Skin of body (tissue), 2 donors: ENCODE data around the gene MCRIP2. TPM values are rescaled to one million over a fixed set of nuclear protein-coding genes. Genes with fewer than 3 reads are reported as not detected.

ENCODE experiments used
- DNase-seq: peaks from one replicate; lab custom pipeline; 2025; lab: John Stamatoyannopoulos, UW
- total RNA-seq: library from RNA; depleted of rRNA; stranded (reverse); fragments of >200 nt; gene quantifications from one replicate; pipeline ENCODE4 v1.2.3, GENCODE V29; 2014

Gene MCRIP2
- total RNA-seq, 1 donor from 2014 or later: 6.9 TPM

GRCh38 chr16:616733-617586, 24.7 kb upstream of the MCRIP2 start:
- DNase-seq: no peak

DNA sequence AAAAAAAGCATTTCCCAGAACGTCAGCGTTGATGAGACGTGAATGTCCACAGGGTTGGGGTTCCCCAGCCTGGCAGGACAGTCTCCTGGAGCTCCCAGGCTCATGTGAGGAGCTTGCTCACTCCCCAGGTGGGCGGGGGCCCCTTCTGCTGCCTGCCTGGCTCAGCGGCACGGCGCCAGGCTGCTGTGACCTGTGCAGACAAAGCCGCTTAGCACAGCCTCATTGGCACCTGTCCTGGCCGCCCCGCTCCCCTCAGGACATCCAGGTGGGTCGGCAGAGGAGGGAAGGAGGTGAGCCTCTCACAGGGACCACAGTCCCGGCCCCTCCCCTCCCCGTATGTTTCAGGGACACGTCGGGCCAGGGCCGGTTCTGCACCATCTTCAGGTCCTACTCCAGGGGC, 23.8 kb upstream of the MCRIP2 start:
- DNase-seq: no peak

DNA sequence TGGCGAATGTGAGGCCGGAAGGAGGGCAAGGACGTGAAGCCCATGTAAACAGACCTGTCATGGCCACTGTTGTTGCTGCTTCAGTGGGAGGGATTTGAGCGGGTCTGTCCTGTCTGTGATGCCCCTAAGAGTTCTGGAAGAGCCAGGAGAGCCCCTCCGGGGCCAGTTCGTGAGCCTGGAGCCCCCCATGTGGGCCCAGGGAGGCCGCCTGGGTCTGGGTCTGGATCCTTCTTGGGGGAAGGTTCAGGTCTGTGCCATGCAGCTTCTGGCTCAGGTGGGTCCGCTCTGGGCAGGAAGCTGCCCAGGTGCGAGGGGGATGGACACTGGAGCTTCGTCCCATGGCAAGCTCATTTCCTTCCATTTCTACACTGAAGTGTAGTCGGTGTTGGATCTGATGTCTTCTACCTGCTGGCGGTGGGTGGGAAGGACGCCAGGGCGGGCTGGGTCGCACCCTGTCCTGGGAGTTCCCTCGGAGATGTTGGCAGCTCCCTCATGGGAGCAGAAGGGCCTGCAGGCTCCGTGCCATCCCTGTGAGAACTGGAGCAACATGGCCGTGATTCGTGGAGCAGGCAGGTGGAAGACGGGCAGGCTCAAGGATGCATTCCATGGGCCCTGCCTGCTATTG, 22.0 kb upstream of the MCRIP2 start:
- DNase-seq: no peak

DNA sequence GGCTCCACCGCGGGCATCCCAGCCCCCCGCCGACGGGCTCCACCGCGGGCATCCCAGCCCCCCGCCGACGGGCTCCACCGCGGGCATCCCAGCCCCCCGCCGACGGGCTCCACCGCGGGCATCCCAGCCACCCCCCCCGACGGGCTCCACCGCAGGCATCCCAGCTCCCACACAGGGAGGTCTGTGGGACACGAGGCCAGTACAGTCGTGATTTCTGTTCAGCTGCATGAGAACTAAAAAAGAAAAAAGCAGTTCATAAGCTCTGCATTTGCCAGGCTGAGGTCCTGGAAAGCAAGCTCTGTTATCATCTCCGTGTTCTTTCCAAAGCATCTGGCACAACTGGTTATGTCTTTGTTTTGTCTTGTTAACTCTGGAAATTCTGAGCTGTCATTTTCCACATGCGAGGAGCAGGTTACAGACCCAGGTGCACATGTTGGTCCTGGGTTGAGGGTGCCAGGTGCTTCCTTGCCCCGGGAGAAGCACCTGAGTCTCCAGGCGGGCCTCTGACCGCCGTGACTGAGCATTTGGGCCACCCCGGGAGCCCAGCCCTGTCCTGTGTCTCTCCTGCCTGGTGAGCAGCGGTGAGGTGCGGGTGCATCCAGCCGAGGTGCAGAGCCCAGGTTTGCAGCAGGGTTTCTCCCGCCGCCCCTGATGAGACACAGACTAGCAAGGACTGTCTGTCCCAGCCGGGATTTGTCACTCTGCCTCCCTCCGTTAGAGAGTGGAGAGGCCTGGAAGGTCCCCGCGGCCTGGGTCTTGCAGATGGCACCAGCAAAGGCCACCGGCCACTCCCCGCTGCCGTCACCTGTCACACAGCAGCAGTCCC, 20.7 kb upstream of the MCRIP2 start:
- no peak for DNase-seq

- no peak for DNase-seq
Observed at GRCh38 chr16:621526-622105, 20.0 kb upstream of the MCRIP2 start.

DNA sequence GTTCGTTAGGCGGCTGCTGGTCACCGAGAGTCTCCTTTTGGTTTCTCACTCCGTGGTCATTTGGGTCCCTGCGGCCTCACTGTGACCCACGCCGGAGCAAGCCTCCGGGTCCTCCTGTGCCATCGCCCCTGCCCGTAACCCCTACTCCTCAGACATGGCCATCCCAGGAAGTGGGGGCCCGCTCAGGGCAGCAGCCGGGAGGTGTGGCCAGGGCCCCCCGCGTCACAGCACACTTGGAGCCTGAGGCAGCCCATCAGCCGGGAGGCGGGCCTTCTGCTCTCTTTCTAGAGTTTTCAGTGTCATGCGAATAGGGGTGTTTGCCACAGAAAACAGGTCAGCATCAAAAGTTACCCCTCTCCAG, 18.7 kb upstream of the MCRIP2 start:
- no peak for DNase-seq

DNA sequence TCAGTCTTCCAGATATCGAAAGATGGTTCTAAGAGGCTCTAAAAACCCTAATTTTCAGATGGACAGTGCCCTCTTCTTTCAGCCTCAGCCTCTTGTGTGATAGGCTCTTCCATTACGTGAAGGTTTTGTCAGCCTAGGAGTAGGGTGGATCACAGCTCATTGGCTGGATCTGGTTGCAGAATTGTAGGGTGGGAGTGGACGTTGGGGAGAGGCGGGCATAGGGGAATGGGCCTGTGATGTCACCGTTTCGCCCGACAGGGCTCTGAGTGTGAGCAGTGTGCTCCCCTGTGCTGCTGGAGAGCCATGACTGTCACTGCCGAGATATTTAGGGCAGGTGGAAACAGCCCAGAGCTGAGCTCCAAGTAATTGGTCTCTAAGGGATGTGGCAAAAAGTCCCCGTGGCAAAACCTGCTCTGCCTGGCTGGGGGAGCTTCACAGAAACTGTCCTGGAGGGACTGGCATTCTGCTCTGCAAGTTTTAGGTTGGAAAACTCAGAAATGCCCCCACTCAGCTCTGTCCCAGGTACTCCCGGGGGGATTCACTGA, 17.0 kb upstream of the MCRIP2 start:
- DNase-seq: no peak

DNA sequence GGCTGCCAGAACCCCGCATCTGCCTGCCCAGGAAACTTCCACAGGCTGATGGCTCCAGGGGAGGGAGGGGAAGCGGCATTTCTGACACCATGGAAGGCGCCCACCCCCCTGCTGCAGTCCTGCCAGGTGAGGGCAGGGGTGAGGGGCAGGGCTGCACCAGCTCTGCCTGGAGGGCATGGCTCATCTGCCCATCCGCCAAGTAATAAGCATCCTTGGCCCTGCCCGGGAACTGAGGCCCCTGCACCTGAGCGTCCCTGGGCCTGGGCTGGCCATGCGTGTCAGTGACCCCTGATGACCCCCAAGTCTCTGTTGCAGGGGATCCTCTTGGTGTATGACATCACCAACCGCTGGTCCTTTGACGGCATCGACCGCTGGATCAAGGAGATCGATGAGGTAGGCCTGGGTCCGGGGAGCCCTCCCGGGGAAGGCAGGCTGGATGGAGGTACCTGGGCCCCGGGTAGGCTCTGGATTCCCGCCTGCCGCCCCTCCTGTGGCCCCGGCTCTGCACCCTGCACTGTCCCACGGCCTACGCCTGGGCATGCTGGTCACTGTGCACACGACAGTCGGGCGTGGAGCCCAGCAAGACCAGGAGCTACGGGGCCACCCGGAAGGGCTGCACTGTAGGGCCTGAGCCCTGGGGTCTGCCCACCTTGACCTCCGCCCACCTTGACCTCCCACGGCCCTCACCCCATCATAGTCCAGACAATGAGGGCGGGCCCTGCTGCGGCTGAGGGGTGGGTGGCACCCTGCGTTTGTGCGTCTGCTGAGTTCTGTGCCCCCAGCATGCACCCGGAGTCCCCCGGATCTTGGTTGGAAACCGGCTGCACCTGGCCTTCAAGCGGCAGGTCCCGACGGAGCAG, 16.3 kb upstream of the MCRIP2 start:
- DNase-seq: no peak

GRCh38 chr16:625977-626765, 15.5 kb upstream of the MCRIP2 start:
- DNase-seq: no peak

DNA sequence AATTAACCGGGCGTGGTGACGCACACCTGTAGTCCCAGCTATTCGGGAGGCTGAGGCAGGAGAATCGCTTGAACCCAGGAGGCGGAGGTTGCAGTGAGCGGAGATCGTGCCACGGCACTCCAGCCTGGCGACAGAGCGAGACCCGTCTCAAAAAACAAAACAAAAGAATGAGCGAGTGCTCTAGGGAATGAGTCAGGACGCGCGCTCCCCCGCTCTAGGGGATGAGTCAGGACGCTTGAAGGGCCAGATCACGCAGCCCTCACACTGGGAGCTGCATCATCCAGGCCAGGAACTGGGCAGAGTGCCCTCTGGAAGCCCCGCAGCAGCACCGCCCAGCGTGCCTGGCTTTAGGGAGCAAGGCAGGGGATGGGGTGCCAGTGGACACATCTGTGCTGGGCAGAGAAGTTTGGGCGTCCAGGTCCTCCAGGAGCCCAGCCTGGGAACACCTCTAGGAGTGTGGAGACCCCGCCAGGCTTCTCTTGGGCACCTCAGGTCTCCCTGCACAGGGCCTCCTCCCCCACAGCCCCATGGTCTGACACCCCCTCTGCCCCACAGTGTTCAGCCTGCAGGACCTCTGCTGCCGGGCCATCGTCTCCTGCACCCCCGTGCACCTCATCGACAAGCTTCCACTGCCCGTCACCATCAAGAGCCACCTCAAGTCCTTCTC, 14.7 kb upstream of the MCRIP2 start:
- DNase-seq: no peak

DNA sequence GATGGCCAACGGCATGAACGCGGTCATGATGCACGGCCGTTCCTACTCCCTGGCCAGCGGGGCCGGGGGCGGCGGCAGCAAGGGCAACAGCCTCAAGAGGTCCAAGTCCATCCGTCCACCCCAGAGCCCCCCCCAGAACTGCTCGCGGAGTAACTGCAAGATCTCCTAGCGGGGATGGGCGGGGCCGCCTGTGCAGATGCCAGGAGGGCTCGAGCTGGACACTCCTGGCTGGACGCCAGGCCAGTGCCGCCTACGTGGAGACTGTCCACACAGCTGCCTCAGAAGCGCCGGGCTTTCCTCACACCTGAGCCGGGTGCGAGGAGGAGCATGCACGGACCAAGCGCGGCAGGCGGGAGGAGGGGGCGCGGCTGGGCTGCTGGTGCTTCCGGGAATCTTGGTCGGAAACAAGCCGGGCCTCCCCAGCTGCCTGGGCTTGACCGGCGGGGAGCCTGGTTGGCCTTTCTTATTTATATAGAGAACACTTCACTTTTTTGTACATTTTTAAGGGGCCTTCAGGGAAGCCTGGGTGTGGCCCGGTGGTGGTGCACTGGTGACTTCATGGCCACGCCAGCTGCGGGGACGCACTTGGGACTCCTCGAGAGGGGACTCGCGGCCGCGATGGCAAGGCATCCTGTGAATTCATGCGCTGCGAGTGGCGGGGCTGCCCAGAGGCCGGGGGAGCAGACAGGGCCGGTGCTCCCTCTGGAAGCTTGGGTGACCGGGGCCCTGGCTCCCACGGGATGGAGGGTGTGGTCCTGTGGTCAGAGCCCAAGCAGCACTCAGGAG, 14.0 kb upstream of the MCRIP2 start:
- DNase-seq: no peak

- no peak for DNase-seq
Observed at GRCh38 chr16:628321-629061, 13.1 kb upstream of the MCRIP2 start.

DNA sequence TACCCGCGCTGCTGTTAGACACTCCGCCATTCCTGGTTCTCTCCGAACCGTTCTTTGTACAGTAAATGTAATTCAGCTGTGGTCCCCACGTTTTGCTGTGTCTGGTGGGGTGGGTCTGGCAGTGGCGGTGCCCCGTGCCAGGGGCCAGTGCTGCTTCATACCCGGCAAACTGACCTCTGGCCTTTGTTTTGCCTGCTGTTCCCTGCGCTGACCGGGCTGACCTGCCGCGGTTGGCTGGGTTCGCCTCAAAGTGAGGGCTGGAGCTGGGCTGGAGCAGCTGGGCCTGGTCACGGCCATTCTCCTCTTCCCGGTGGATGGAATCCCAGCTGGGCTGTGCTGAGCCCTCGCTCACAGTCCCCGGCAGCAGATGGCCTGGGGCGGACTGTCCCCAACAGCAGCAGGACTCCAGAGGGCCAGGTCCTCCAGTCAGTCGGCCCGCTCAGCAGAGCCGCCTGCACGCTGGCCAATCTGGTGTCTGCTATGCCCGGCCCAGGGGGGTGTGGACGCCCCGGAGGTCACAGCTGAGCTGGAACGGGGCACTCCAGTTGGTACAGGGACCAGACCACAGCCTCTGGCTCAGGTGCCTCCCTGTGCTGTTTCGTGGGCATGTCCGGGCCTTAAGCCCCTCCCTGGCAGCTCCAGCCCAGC, 12.3 kb upstream of the MCRIP2 start:
- no peak for DNase-seq

GRCh38 chr16:629833-630248, 11.8 kb upstream of the MCRIP2 start:
- no peak for DNase-seq

- no peak for DNase-seq
Observed at GRCh38 chr16:630249-630814, 11.3 kb upstream of the MCRIP2 start.

DNA sequence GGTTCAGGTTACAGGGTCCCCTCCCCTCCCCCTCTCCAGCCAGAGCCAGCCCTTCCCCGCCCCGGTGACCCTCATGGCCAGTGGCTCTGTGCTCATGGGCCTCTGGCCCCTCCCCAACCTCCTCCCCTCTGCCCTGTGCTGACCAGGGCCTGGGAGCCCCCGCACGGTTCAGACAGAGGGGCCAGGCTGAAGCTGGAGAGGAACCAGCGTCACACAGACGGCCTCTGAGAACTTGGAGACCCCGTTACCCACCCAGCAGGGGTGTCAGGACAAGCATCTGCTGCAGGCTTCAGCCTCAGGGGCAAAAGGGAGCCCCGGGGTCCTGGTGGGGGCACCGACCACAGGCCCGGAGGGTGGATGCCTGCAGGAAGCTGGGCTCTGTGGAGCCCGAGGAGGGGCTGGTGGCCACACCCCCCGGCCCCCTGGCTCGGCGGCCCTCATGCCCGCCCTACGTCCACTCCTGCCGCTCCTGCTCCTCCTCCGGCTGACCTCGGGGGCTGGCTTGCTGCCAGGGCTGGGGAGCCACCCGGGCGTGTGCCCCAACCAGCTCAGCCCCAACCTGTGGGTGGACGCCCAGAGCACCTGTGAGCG, 10.7 kb upstream of the MCRIP2 start, which contains the start of gene WFIKKN1:
Gene WFIKKN1 (plus strand): TSS at position 171 of the 591 bp plus-strand sequence. CDS start 269 bp downstream, at position 440.
- no peak for DNase-seq
